H1 (cell line): ENCODE results near the gene DCDC1. TPM values are rescaled to one million over a fixed set of nuclear protein-coding genes. Genes with fewer than 3 reads are reported as not detected.

Source experiments
- CTCF ChIA-PET: fragments of 300-600 bp; sonication (Branson Sonifier 250); formaldehyde crosslinking; loops from one replicate; lab custom pipeline; 2021; ENCODE audit not compliant: partially characterized antibody; lab: Charles Lee
- POLR2A ChIA-PET: fragments of 300-600 bp; sonication (Branson Sonifier 250); formaldehyde crosslinking; loops from one replicate; lab custom pipeline; 2021; ENCODE audit warnings: inconsistent platforms; ENCODE audit not compliant: partially characterized antibody; lab: Charles Lee
- DNase-seq, 2 experiments: peaks; one replicate each; pipeline versions ENCODE4 v3.0.0 to v3.0.0-alpha.2; 2010 to 2022; ENCODE audit warnings: low spot score in 2 of 2, low read depth in 1 of 2, mixed read lengths in 1 of 2
- FAIRE-seq: peaks from 2 replicates; lab custom pipeline; 2011; peaks lifted over from hg19 to GRCh38; lab: Jason Lieb, UNC
- H2AFZ ChIP-seq: 2 replicates; pipeline ENCODE4 v1.8.1; 2012; ENCODE audit warnings: low read length, inconsistent platforms
- H2AK5ac ChIP-seq: 2 replicates; pipeline ENCODE4 v1.6.1; 2013; ENCODE audit warnings: low read depth, low read length
- H2BK120ac ChIP-seq: replicated peaks from 2 replicates; pipeline ENCODE3; 2013; ENCODE audit warnings: low read depth, low read length, inconsistent platforms
- H2BK12ac ChIP-seq: 2 replicates; pipeline ENCODE4 v1.6.1; 2013; ENCODE audit warnings: low read depth, low read length
- H2BK15ac ChIP-seq: 2 replicates; pipeline ENCODE4 v1.6.1; 2013; ENCODE audit warnings: low read length
- H2BK20ac ChIP-seq: 2 replicates; pipeline ENCODE4 v1.6.1; 2013; ENCODE audit warnings: low read length
- H2BK5ac ChIP-seq: 2 replicates; pipeline ENCODE4 v1.6.1; 2013; ENCODE audit warnings: low read depth, low read length
- H3K14ac ChIP-seq: 2 replicates; pipeline ENCODE4 v1.6.1; 2013; ENCODE audit warnings: inconsistent platforms; ENCODE audit not compliant: insufficient read length
- H3K18ac ChIP-seq: 2 replicates; pipeline ENCODE4 v1.6.1; 2013; ENCODE audit warnings: low read length; ENCODE audit errors: extremely low read depth
- H3K23ac ChIP-seq: 2 replicates; pipeline ENCODE4 v1.6.1; 2013; ENCODE audit warnings: inconsistent platforms; ENCODE audit not compliant: insufficient read length
- H3K23me2 ChIP-seq: 2 replicates; pipeline ENCODE4 v1.6.1; 2013; ENCODE audit warnings: low read depth, low read length
- H3K27ac ChIP-seq: 2 replicates; pipeline ENCODE4 v1.6.1; 2011; ENCODE audit warnings: low read depth, low read length, inconsistent platforms
- H3K27me3 ChIP-seq, 4 experiments: replicated peaks in 1 of 4; 1 replicate in 1 of 4; 2 replicates in 3 of 4; pipeline versions ENCODE4 v1.6.1 to v1.8.1; 2011 to 2013; ENCODE audit warnings: low read length in 3 of 4, mild to moderate bottlenecking in 3 of 4, inconsistent platforms in 2 of 4, mixed read lengths in 2 of 4, moderate library complexity in 1 of 4; ENCODE audit not compliant: control insufficient read depth in 3 of 4, insufficient read depth in 3 of 4; ENCODE audit errors: extremely low read depth in 1 of 4
- H3K36me3 ChIP-seq, 4 experiments: 2 replicates each; pipeline versions ENCODE4 v1.6.1 to v1.8.1; 2011 to 2013; ENCODE audit warnings: mild to moderate bottlenecking in 4 of 4, low read length in 3 of 4, moderate library complexity in 2 of 4, control low read depth in 1 of 4, inconsistent platforms in 1 of 4; ENCODE audit not compliant: insufficient read depth in 4 of 4, control insufficient read depth in 2 of 4
- H3K4ac ChIP-seq: replicated peaks from 2 replicates; pipeline ENCODE3; 2013; ENCODE audit warnings: low read length, low read depth, mixed read lengths, inconsistent platforms; ENCODE audit not compliant: insufficient read length
- H3K4me1 ChIP-seq, 4 experiments: replicated peaks in 1 of 4; 1 replicate in 1 of 4; 2 replicates in 3 of 4; pipeline versions ENCODE4 v1.6.1 to v1.8.1; 2011 to 2013; ENCODE audit warnings: low read length in 3 of 4, inconsistent platforms in 2 of 4, mixed read lengths in 1 of 4; ENCODE audit not compliant: insufficient read depth in 4 of 4, control insufficient read depth in 3 of 4
- H3K4me2 ChIP-seq, 2 experiments: 2 replicates each; pipeline versions ENCODE4 v1.6.1 to v1.8.1; 2011 to 2013; ENCODE audit warnings: low read depth in 2 of 2, low read length in 2 of 2, control low read depth in 1 of 2, inconsistent platforms in 1 of 2, mild to moderate bottlenecking in 1 of 2; ENCODE audit not compliant: insufficient read depth in 1 of 2
- H3K4me3 ChIP-seq, 4 experiments: fragments of 200-600, 300-600 bp in 1 of 4; sonication (generic), shearing (Covaris generic), sonication (Bioruptor Twin) in 1 of 4; 2 replicates each; pipeline versions ENCODE4 v1.5.1 to v1.8.1; 2011 to 2016; ENCODE audit warnings: low read length in 4 of 4, low read depth in 3 of 4, control low read depth in 2 of 4, inconsistent platforms in 2 of 4, mild to moderate bottlenecking in 2 of 4, mixed read lengths in 1 of 4, moderate library complexity in 1 of 4; ENCODE audit not compliant: insufficient read depth in 2 of 4; ENCODE audit errors: extremely low read depth in 1 of 4
- H3K56ac ChIP-seq: replicated peaks from 2 replicates; pipeline ENCODE3; 2013; ENCODE audit warnings: low read depth, mild to moderate bottlenecking, mixed read lengths, low read length, inconsistent platforms; ENCODE audit not compliant: insufficient read length
- H3K79me1 ChIP-seq: 2 replicates; pipeline ENCODE4 v1.6.1; 2013; ENCODE audit warnings: low read depth, low read length, control low read depth
- H3K79me2 ChIP-seq, 2 experiments: 2 replicates each; pipeline versions ENCODE4 v1.6.1 to v1.8.1; 2012 to 2013; ENCODE audit warnings: low read length in 2 of 2, mild to moderate bottlenecking in 2 of 2, inconsistent platforms in 1 of 2; ENCODE audit not compliant: insufficient read depth in 2 of 2, control insufficient read depth in 1 of 2
- H3K9ac ChIP-seq, 4 experiments: replicated peaks in 1 of 4; 1 replicate in 1 of 4; 2 replicates in 3 of 4; pipeline versions ENCODE4 v1.6.1 to v1.8.1; 2011 to 2013; ENCODE audit warnings: low read depth in 3 of 4, low read length in 3 of 4, control low read depth in 2 of 4, mild to moderate bottlenecking in 2 of 4, moderate library complexity in 2 of 4, inconsistent platforms in 1 of 4; ENCODE audit errors: extremely low read depth in 1 of 4
- H3K9me3 ChIP-seq, 2 experiments: 2 replicates each; pipeline versions ENCODE4 v1.6.1 to v1.8.1; 2012 to 2013; ENCODE audit warnings: mild to moderate bottlenecking in 2 of 2, moderate library complexity in 2 of 2, control low read depth in 1 of 2, inconsistent platforms in 1 of 2, low read depth in 1 of 2, low read length in 1 of 2, mixed read lengths in 1 of 2; ENCODE audit not compliant: insufficient read depth in 2 of 2
- H4K20me1 ChIP-seq, 2 experiments: replicated peaks in 1 of 2; 2 replicates each; pipeline versions ENCODE3 to v1.8.1; 2011 to 2013; ENCODE audit warnings: inconsistent platforms in 2 of 2, low read length in 2 of 2, mild to moderate bottlenecking in 1 of 2; ENCODE audit not compliant: insufficient read depth in 2 of 2, control insufficient read depth in 1 of 2
- H4K5ac ChIP-seq: 2 replicates; pipeline ENCODE4 v1.6.1; 2013; ENCODE audit warnings: low read length, low read depth, mixed read lengths, inconsistent platforms; ENCODE audit not compliant: insufficient read length
- H4K8ac ChIP-seq: 2 replicates; pipeline ENCODE4 v1.8.0; 2013; ENCODE audit warnings: mild to moderate bottlenecking, moderate library complexity, low read length, inconsistent platforms; ENCODE audit not compliant: insufficient read depth; ENCODE audit errors: extremely low read depth
- H4K91ac ChIP-seq: replicated peaks from 2 replicates; pipeline ENCODE3; 2013; ENCODE audit warnings: low read length, mixed read lengths, inconsistent platforms; ENCODE audit not compliant: insufficient read length
- TAF7 ChIP-seq: optimal IDR thresholded peaks from 2 replicates; pipeline ENCODE3; 2011; ENCODE audit warnings: low read depth, mild to moderate bottlenecking, inconsistent platforms, low read length, moderate library complexity, borderline replicate concordance
- WGBS, 2 experiments: shearing (Covaris generic) in 1 of 2; methylation state at CpG; one replicate each; pipeline versions ENCODE4 v1.1.6 to v1.1.7; 2013 to 2015; ENCODE audit warnings: low lambda C conversion rate in 2 of 2, mixed read lengths in 2 of 2, inconsistent platforms in 1 of 2, low coverage in 1 of 2, missing lambda C conversion rate in 1 of 2; ENCODE audit not compliant: insufficient replicate concordance in 2 of 2, insufficient coverage in 1 of 2, insufficient read length in 1 of 2; ENCODE audit errors: extremely low coverage in 1 of 2, missing lambda C conversion rate in 1 of 2; 5-methylcytosine and 5-hydroxymethylcytosine counted together
- polyA plus RNA-seq, 7 experiments: library from polyadenylated mRNA; depleted of rRNA in 3 of 7; stranded (reverse) in 5 of 7; unstranded in 2 of 7; fragments of >200 nt in 5 of 7; fragments of 200-250 nt in 2 of 7; gene quantifications; 1 replicate in 5 of 7; 2 replicates in 1 of 7; 4 replicates in 1 of 7; pipeline versions ENCODE4 v1.2.1 to v1.2.3, GENCODE V29; 2011 to 2013; ENCODE audit warnings: missing spikeins in 2 of 7, mixed read lengths in 2 of 7
- total RNA-seq: library from RNA; stranded (reverse); fragmentation: NEBNext Ultra II Directional; extraction: Animal tissue kit (Norgen Biotek cat#: 25700); gene quantifications from 2 replicates; pipeline ENCODE4 v1.2.1, GENCODE V29; 2021

The DCDC1 gene
- total and polyA plus RNA-seq, 2 of the 8 experiments (the other 6 are each of a cell fraction or from before 2014, with no cell fraction given): 0.15 to 0.56 TPM

DNA sequence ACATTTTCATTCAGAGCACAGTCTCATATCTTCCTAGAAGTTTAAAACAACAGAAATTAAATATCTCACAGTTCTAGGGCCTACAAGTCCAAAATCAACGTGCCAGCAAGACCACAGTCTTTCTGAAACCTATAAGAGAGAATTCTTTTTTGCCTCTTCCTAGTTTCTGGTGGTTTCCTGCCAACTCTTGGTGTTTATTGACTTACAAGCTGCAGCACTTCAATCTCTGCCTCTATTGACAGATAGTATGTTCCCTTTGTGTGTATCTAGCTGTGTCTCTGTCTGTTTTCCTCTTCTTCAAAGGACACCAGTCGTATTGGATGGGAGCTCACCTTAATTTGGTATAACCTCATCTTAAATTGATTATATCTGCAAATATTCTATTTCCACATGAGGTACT, 347.5 kb downstream of the DCDC1 start:
- H4K8ac ChIP-seq: no peak overlapping the region
- CTCF ChIA-PET: no interaction called here
- no peaks in the 10 kb centered on the region for H3K4me1 ChIP-seq
- no peak overlapping the region for H3K14ac ChIP-seq
- H4K91ac ChIP-seq: no peak overlapping the region
- H2BK120ac ChIP-seq: no peak overlapping the region
- no peak overlapping the region for H3K56ac ChIP-seq
- no peak overlapping the region for H3K9ac ChIP-seq
- H2AFZ ChIP-seq: no peak overlapping the region
- no peak overlapping the region for H2BK15ac ChIP-seq
- H4K5ac ChIP-seq: no peak overlapping the region
- no peaks in the 10 kb centered on the region for H3K9me3 ChIP-seq
- no peak overlapping the region for H2BK12ac ChIP-seq
- H3K4me3 ChIP-seq: no peak overlapping the region
- no peaks in the 10 kb centered on the region for H3K79me2 ChIP-seq
- POLR2A ChIA-PET: no interaction called here
- H3K79me1 ChIP-seq: no peaks in the 10 kb centered on the region
- WGBS, 2 experiments: 88% methylated on average over 2 of the region's 2 CpGs; no CpG with 5 or more reads in 1 of the 2 experiments
- FAIRE-seq (no peak), DNase-seq (no peak)
- no peak overlapping the region for H3K4me2 ChIP-seq
- no peaks in the 10 kb centered on the region for H3K36me3 ChIP-seq
- H4K20me1 ChIP-seq: no peaks in the 10 kb centered on the region
- H3K23ac ChIP-seq: no peak overlapping the region
- no peak overlapping the region for H3K27ac ChIP-seq
- H2AK5ac ChIP-seq: no peak overlapping the region
- H3K4ac ChIP-seq: no peak overlapping the region
- no peaks in the 10 kb centered on the region for H3K27me3 ChIP-seq
- H2BK20ac ChIP-seq: no peak overlapping the region
- H3K23me2 ChIP-seq: no peaks in the 10 kb centered on the region
- H2BK5ac ChIP-seq: no peak overlapping the region
- no peak for TF ChIP-seq TAF7
- TF ChIP-seq, all 59 proteins: peak for 0
- no peak overlapping the region for H3K18ac ChIP-seq
